GM23248 (cell line): ENCODE results near the gene PDHX. TPM values are rescaled to one million over a fixed set of nuclear protein-coding genes. Genes with fewer than 3 reads are reported as not detected.
A peak's percentile ranks its signal among the peaks of the same experiment; 100 is the strongest.
"Not testable (repeated sequence)": the region's sequence is repeated elsewhere in the genome, so short reads cannot be mapped to it uniquely, and the experiment has no call there.

Experiments
- DNase-seq: peaks from one replicate; pipeline ENCODE4 v3.0.0-alpha.2; 2015
- H2AFZ ChIP-seq: fragments of 200-600 bp; sonication (generic); 2 replicates; pipeline ENCODE4 v1.6.1; 2016; ENCODE audit warnings: antibody characterized with exemption
- H3F3A ChIP-seq: fragments of 200-600 bp; sonication (generic); 2 replicates; pipeline ENCODE4 v1.6.1; 2016; ENCODE audit warnings: mild to moderate bottlenecking, antibody characterized with exemption, mixed run types; ENCODE audit not compliant: insufficient read depth
- H3K27ac ChIP-seq: fragments of 200-600 bp; sonication (generic); 2 replicates; pipeline ENCODE4 v1.5.1; 2016; ENCODE audit warnings: mild to moderate bottlenecking
- H3K27me3 ChIP-seq: fragments of 200-600 bp; sonication (generic); replicated peaks from 2 replicates; pipeline ENCODE4 v1.6.1; 2016; ENCODE audit warnings: mild to moderate bottlenecking; ENCODE audit not compliant: insufficient read depth
- H3K36me3 ChIP-seq: fragments of 200-600 bp; sonication (generic); 2 replicates; pipeline ENCODE4 v1.6.1; 2016; ENCODE audit warnings: low read depth, mild to moderate bottlenecking
- H3K4me1 ChIP-seq: fragments of 200-600 bp; sonication (generic); 2 replicates; pipeline ENCODE4 v1.6.1; 2016; ENCODE audit warnings: mild to moderate bottlenecking; ENCODE audit not compliant: insufficient read depth
- H3K4me2 ChIP-seq: fragments of 200-600 bp; sonication (generic); one replicate; pipeline ENCODE4 v1.6.1; 2016; ENCODE audit warnings: mild to moderate bottlenecking; ENCODE audit not compliant: unreplicated experiment
- H3K4me3 ChIP-seq: fragments of 200-600 bp; sonication (generic); 2 replicates; pipeline ENCODE4 v1.5.1; 2016; ENCODE audit warnings: mild to moderate bottlenecking
- H3K79me2 ChIP-seq: fragments of 200-600 bp; sonication (generic); 2 replicates; pipeline ENCODE4 v1.6.1; 2016; ENCODE audit warnings: mild to moderate bottlenecking; ENCODE audit not compliant: insufficient read depth
- H3K9ac ChIP-seq: fragments of 200-600 bp; sonication (generic); 2 replicates; pipeline ENCODE4 v1.6.1; 2016; ENCODE audit warnings: mild to moderate bottlenecking
- H3K9me2 ChIP-seq: fragments of 200-600 bp; sonication (generic); 2 replicates; pipeline ENCODE4 v1.6.1; 2016; ENCODE audit warnings: mixed run types, mild to moderate bottlenecking, moderate library complexity; ENCODE audit not compliant: insufficient read depth
- H3K9me3 ChIP-seq: fragments of 200-600 bp; sonication (generic); one replicate; pipeline ENCODE4 v1.6.1; 2017; ENCODE audit warnings: low read depth
- H4K20me1 ChIP-seq: fragments of 200-600 bp; sonication (generic); 2 replicates; pipeline ENCODE4 v1.6.0; 2016; ENCODE audit not compliant: insufficient read depth
- EZH2 ChIP-seq: fragments of 200-600 bp; sonication (generic); IDR thresholded peaks from 2 replicates; pipeline ENCODE4 v1.6.1; 2018; ENCODE audit warnings: antibody characterized with exemption, mild to moderate bottlenecking; ENCODE audit not compliant: insufficient read depth, poor library complexity, severe bottlenecking
- EZH2phosphoT487 ChIP-seq: fragments of 200-600 bp; sonication (generic); IDR thresholded peaks from 2 replicates; pipeline ENCODE4 v1.6.1; 2018; ENCODE audit warnings: antibody characterized with exemption, moderate library complexity, mild to moderate bottlenecking, low read depth; ENCODE audit not compliant: insufficient read depth
- WGBS, 2 experiments: methylation state at CpG; one replicate each; pipeline ENCODE4 v1.1.6; 2015 to 2017; ENCODE audit warnings: low lambda C conversion rate in 2 of 2, low coverage in 1 of 2; ENCODE audit errors: missing lambda C conversion rate in 2 of 2; 5-methylcytosine and 5-hydroxymethylcytosine counted together
- in situ Hi-C: fragments of 300-500 bp; cut with MboI; formaldehyde crosslinking; loops from 2 replicates; pipeline ENCODE4 v1.15.0; 2020
- polyA plus RNA-seq: library from polyadenylated mRNA; unstranded; fragments of >200 nt; fragmentation: Nextera tagmentation; extraction: Ambion mirVana; gene quantifications from 2 replicates; pipeline ENCODE4 v1.2.1, GENCODE V29; 2016
- total RNA-seq: library from RNA; depleted of rRNA; stranded (reverse); fragments of >200 nt; shearing (Covaris generic); gene quantifications from 2 replicates; pipeline ENCODE4 v1.2.3, GENCODE V29; 2014

The PDHX gene
- total and polyA plus RNA-seq, 2 experiments from 2014 or later, result 36.1 to 40.1 TPM

- peaks cover 9% of the 10 kb centered on the region for H3F3A ChIP-seq
- peaks cover 65% of the 10 kb centered on the region for H3K79me2 ChIP-seq
- DNase-seq, result no peak
- H3K9me3 ChIP-seq, result no peaks in the 10 kb centered on the region
- H3K4me3 ChIP-seq, result no peak overlapping the region
- no peaks in the 10 kb centered on the region for H3K36me3 ChIP-seq
- no peak overlapping the region for H3K4me2 ChIP-seq
- no peak overlapping the region for H2AFZ ChIP-seq
- in situ Hi-C loops, result no loop called here
- WGBS, 2 experiments, result 92 to 100% methylated on average over 1 of the region's 1 CpG
- peaks cover 6% of the 10 kb centered on the region for H3K4me1 ChIP-seq
- no peaks in the 10 kb centered on the region for H3K27me3 ChIP-seq
- no peaks in the 10 kb centered on the region for H4K20me1 ChIP-seq
- H3K27ac ChIP-seq, result no peak overlapping the region
- TF ChIP-seq EZH2phosphoT487 (no peak), EZH2 (no peak)
- no peak overlapping the region for H3K9ac ChIP-seq
- H3K9me2 ChIP-seq, result no peaks in the 10 kb centered on the region
Observed at GRCh38 chr11:34910817-34911216, 5.6 kb upstream of the PDHX start.

- TF ChIP-seq EZH2 (no peak), EZH2phosphoT487 (no peak)
- no peaks in the 10 kb centered on the region for H3K36me3 ChIP-seq
- H3K79me2 ChIP-seq, result peaks cover 64% of the 10 kb centered on the region
- H3K4me3 ChIP-seq, result no peak overlapping the region
- peaks cover 6% of the 10 kb centered on the region for H3K4me1 ChIP-seq
- no peaks in the 10 kb centered on the region for H3K9me3 ChIP-seq
- in situ Hi-C loops, result no loop called here
- no peak for DNase-seq
- H3K9ac ChIP-seq, result no peak overlapping the region
- H3K4me2 ChIP-seq, result no peak overlapping the region
- WGBS, 2 experiments, result 100% methylated on average over 2 of the region's 2 CpGs
- peaks cover 9% of the 10 kb centered on the region for H3F3A ChIP-seq
- no peak overlapping the region for H2AFZ ChIP-seq
- no peaks in the 10 kb centered on the region for H4K20me1 ChIP-seq
- no peaks in the 10 kb centered on the region for H3K9me2 ChIP-seq
- H3K27ac ChIP-seq, result no peak overlapping the region
- no peaks in the 10 kb centered on the region for H3K27me3 ChIP-seq
Observed at GRCh38 chr11:34911676-34912075, 4.7 kb upstream of the PDHX start.

GRCh38 chr11:34913556-34913955 is 2.9 kb upstream of the PDHX start:
- H3K36me3 ChIP-seq, DNase-seq, H3K9me2 ChIP-seq, H3K27ac ChIP-seq, H3K9ac ChIP-seq, H4K20me1 ChIP-seq, H3K27me3 ChIP-seq, H2AFZ ChIP-seq, H3K9me3 ChIP-seq, H3K4me2 ChIP-seq, H3K4me3 ChIP-seq, in situ Hi-C loops: not testable (repeated sequence)
- H3F3A ChIP-seq, result peaks cover 20% of the 10 kb centered on the region
- H3K79me2 ChIP-seq, result peaks cover 65% of the 10 kb centered on the region
- 97 to 99% methylated on average over 10 of the region's 10 CpGs for WGBS, 2 experiments
- peaks cover 20% of the 10 kb centered on the region for H3K4me1 ChIP-seq

GRCh38 chr11:34915136-34916014 is 1.0 kb upstream of the PDHX start:
- Histone ChIP-seq H3K36me3 (no peaks in the 10 kb centered on the region), H3K4me1 (peaks cover 31% of the 10 kb centered on the region), H3K79me2 (peaks cover 69% of the 10 kb centered on the region), H3K4me3 (peak overlapping the region; percentile 92), H3K4me2 (peak overlapping the region; percentile 82), H3K27ac (peak overlapping the region; percentile 89), H3F3A (peaks cover 20% of the 10 kb centered on the region), H3K27me3 (no peaks in the 10 kb centered on the region), H4K20me1 (no peaks in the 10 kb centered on the region), H3K9me3 (no peaks in the 10 kb centered on the region), H3K9ac (peak overlapping the region; percentile 96), H2AFZ (peak overlapping the region; percentile 92), H3K9me2 (no peaks in the 10 kb centered on the region)
- WGBS, 2 experiments, result 7 to 8% methylated on average over 34 of the region's 34 CpGs
- in situ Hi-C loops, result no loop called here
- peak; percentile 61 for DNase-seq
- TF ChIP-seq EZH2phosphoT487 (no peak), EZH2 (no peak)
